MM.1S (cell line): ENCODE measurements around the gene TENT5C.

Experiments used
- EZH2 ChIP-seq: fragments of 300-600 bp; sonication (generic); optimal IDR thresholded peaks from 2 replicates; pipeline ENCODE3; 2017; ENCODE audit warnings: low read depth, mild to moderate bottlenecking, antibody characterized with exemption, low read length, mixed read lengths
- EZH2phosphoT487 ChIP-seq: fragments of 300-600 bp; sonication (generic); IDR thresholded peaks from 2 replicates; pipeline ENCODE4 v1.6.1; 2018; ENCODE audit warnings: antibody characterized with exemption, low read length
- TF ChIP-seq, protein P1 (sequence below): fragments of 300-600 bp; sonication (generic); IDR thresholded peaks from 2 replicates; pipeline ENCODE4 v1.5.1; 2016; ENCODE audit warnings: antibody characterized with exemption, low read length, mixed read lengths

- TF ChIP-seq EZH2 (no peak), EZH2phosphoT487 (no peak)
- TF ChIP-seq, protein P1, sequence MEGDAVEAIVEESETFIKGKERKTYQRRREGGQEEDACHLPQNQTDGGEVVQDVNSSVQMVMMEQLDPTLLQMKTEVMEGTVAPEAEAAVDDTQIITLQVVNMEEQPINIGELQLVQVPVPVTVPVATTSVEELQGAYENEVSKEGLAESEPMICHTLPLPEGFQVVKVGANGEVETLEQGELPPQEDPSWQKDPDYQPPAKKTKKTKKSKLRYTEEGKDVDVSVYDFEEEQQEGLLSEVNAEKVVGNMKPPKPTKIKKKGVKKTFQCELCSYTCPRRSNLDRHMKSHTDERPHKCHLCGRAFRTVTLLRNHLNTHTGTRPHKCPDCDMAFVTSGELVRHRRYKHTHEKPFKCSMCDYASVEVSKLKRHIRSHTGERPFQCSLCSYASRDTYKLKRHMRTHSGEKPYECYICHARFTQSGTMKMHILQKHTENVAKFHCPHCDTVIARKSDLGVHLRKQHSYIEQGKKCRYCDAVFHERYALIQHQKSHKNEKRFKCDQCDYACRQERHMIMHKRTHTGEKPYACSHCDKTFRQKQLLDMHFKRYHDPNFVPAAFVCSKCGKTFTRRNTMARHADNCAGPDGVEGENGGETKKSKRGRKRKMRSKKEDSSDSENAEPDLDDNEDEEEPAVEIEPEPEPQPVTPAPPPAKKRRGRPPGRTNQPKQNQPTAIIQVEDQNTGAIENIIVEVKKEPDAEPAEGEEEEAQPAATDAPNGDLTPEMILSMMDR = no peak
Measured at GRCh38 chr1:117658676-117659075, 52.8 kb downstream of the TENT5C start.
